Measurements from ENCODE around the gene FHOD3.

The FHOD3 gene

DNA sequence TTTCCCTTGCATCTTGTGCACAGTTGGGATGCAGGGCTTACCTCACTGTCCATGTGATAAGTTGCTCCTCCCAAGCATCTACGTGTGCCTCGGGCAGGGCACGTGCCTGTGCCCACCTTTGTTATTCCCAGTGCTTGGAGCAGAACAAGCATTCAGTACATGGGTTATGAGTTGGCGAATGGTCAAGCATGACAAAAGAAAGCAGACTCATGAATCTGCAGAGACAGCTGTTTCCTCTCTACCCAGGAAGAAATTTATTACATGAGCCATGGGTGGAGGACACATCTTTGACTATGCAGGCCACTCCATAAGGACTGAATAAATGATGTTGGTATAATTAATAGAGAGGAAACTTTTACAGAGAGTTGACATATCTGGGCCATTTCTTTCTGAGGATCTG is 403.4 kb downstream of the FHOD3 start:
- 96% methylated on average over 4 of the region's 4 CpGs for WGBS
- Histone ChIP-seq H3K36me3 (ENCODE audit: insufficient read depth, low read length) (no peaks in the 10 kb centered on the region), H3K27me3 (ENCODE audit: insufficient read depth, low read length) (no peaks in the 10 kb centered on the region), H3K9me3 (ENCODE audit: insufficient read depth, low read depth, low read length) (no peaks in the 10 kb centered on the region), H3K27ac (ENCODE audit: low read depth, low read length) (no peak overlapping the region), H3K4me3 (ENCODE audit: low read length) (no peak overlapping the region), H3K4me1 (ENCODE audit: insufficient read depth, low read length) (no peaks in the 10 kb centered on the region), H3K9ac (ENCODE audit: low read depth, low read length) (no peak overlapping the region)

DNA sequence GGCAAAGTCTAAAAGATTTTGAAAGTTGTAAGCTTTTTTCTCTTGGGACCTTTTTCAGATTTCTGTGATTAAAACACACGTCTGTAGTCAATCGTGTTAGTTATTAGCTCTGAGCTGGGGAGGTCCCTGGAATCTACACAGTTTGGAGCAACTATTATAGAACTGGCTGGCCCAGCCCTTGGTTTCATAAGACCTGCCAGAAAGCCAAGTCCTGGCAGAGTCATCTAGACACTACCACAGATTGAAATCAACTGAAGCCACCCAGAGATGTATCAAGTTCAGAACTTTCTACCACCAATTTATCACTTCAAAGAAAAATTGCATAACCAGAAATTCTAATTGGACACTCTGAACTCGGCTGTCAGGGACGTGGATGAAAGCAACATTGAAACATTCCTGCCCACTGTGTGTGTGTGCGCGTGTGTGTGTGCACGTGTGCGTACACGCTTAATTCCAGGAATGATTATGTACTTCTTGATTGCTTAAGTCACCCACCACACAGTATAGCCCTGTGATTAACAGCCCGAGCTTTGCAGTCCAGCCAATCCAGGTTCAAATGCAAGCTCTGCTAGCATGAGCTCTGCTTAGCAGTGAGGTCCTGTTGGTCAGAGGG is 405.0 kb downstream of the FHOD3 start:
- no peak overlapping the region for H3K27ac ChIP-seq (ENCODE audit: low read depth, low read length)
- H3K4me1 ChIP-seq (ENCODE audit: insufficient read depth, low read length): no peaks in the 10 kb centered on the region
- no peaks in the 10 kb centered on the region for H3K36me3 ChIP-seq (ENCODE audit: insufficient read depth, low read length)
- no peak overlapping the region for H3K9ac ChIP-seq (ENCODE audit: low read depth, low read length)
- WGBS: 95% methylated on average over 10 of the region's 10 CpGs
- H3K4me3 ChIP-seq (ENCODE audit: low read length): no peak overlapping the region
- no peaks in the 10 kb centered on the region for H3K9me3 ChIP-seq (ENCODE audit: insufficient read depth, low read depth, low read length)
- H3K27me3 ChIP-seq (ENCODE audit: insufficient read depth, low read length): no peaks in the 10 kb centered on the region

DNA sequence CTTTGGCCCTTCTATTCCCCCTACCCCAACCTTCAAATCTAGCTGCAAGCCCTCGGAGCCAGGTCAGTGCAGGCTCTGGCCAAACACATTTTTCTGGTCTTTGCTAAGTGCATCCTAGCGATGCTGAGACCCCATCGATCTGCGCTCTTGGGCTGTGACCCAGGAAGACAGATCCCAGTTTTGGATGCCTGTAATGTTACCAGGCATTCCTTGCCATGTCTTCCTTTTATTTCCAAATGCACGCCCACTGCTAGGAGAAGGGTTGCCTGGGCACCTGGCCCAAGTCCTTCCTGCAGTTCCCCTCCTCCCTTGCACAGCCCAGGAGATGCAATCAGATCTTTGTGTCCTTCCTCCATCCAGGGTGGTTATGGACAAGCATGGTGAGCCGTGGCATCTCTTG is 406.6 kb downstream of the FHOD3 start:
- Histone ChIP-seq H3K4me3 (ENCODE audit: low read length) (no peak overlapping the region), H3K9ac (ENCODE audit: low read depth, low read length) (no peak overlapping the region), H3K27ac (ENCODE audit: low read depth, low read length) (no peak overlapping the region)

DNA sequence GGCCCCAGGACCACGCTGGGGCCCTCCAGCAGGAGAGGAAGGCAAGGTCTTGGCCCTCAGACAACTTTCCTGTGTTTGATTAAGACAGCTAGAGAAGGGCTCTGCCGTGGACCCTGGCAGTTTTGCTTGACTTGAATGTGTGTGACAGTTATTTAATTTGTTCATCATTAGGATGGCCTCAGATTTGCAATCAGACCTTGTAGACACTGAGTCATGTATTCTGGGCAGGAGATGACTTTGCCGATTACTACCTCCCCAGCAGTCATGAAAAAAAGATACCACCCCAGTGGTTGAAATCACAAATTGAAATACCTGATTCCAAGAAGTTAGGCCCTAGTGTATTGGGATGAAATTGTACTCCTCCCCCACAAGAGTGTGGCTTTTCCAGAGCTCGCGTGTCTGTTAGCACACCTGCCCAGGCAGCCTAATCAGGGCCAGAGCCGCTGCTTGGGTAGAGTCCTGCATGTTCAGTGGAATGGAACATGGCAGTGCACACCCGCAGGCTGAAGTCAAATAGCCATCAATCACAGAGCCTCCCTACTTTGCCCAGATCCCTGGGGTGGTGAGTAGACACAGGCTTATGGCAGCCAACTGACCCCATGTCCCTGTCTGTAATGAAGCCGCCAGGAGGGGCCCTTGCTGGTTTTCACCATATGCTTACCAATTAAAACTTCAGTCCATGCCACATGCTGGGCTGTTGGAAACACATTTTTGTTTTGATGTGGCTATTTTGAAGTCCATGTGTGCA is 408.8 kb downstream of the FHOD3 start:
- Histone ChIP-seq H3K4me3 (ENCODE audit: low read length) (no peak overlapping the region), H3K27ac (ENCODE audit: low read depth, low read length) (no peak overlapping the region), H3K36me3 (ENCODE audit: insufficient read depth, low read length) (no peaks in the 10 kb centered on the region), H3K9ac (ENCODE audit: low read depth, low read length) (no peak overlapping the region), H3K4me1 (ENCODE audit: insufficient read depth, low read length) (no peaks in the 10 kb centered on the region), H3K27me3 (ENCODE audit: insufficient read depth, low read length) (no peaks in the 10 kb centered on the region), H3K9me3 (ENCODE audit: insufficient read depth, low read depth, low read length) (no peaks in the 10 kb centered on the region)
- 92% methylated on average over 8 of the region's 8 CpGs for WGBS

More for the DNA sequence above, 406.6 kb downstream of the FHOD3 start:
- H3K27me3 ChIP-seq (ENCODE audit: insufficient read depth, low read length): no peaks in the 10 kb centered on the region
- no peaks in the 10 kb centered on the region for H3K9me3 ChIP-seq (ENCODE audit: insufficient read depth, low read depth, low read length)
- no peaks in the 10 kb centered on the region for H3K4me1 ChIP-seq (ENCODE audit: insufficient read depth, low read length)
- H3K36me3 ChIP-seq (ENCODE audit: insufficient read depth, low read length): no peaks in the 10 kb centered on the region
- 79% methylated on average over 6 of the region's 6 CpGs for WGBS

DNA sequence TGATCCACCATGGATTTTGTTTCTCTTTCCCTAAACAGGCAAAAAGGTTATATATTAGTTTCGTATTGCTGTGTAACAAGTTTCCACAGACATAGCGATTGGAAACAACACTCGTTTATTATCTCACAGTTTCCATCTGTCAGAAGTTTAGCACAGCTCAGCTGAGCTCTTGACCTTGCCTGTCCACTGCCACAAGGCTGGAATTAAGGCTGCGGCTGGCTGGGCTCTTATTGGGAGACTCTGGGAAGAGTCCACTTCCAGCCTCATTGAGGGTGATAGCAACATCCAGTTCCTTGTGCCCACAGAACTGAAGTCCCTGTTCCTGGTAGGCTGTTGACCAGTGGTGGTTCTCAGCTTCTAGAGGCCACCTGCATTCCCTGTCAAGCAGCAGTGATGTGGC is 410.9 kb downstream of the FHOD3 start:
- 97% methylated on average over 4 of the region's 4 CpGs for whole genome bisulfite sequencing

DNA sequence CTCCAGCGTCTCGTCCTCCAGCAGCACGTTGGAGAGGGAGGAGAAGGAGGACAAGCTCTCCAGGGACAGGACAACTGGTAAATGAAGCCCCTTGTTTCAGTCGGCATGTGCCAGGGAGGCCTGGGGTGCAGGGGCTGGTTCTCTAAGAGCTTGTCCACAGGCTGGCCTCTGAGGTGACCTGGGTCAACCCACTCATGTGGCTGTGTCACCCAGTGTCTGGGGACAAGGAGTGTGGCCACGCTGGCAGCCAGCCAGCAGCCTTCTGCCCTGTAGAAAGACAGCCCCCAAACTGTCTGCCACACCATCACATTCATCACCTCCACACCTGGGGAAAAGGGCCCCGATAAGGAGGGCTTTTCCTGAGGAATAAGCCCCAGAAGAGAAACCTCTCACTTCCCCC is 411.8 kb downstream of the FHOD3 start:
- no peak overlapping the region for H3K4me3 ChIP-seq (ENCODE audit: low read length)
- H3K9ac ChIP-seq (ENCODE audit: low read depth, low read length): no peak overlapping the region
- H3K27me3 ChIP-seq (ENCODE audit: insufficient read depth, low read length): no peaks in the 10 kb centered on the region
- no peaks in the 10 kb centered on the region for H3K36me3 ChIP-seq (ENCODE audit: insufficient read depth, low read length)
- 90% methylated on average over 6 of the region's 6 CpGs for whole genome bisulfite sequencing
- no peak overlapping the region for H3K27ac ChIP-seq (ENCODE audit: low read depth, low read length)
- no peaks in the 10 kb centered on the region for H3K9me3 ChIP-seq (ENCODE audit: insufficient read depth, low read depth, low read length)
- no peaks in the 10 kb centered on the region for H3K4me1 ChIP-seq (ENCODE audit: insufficient read depth, low read length)

More for the DNA sequence above, 410.9 kb downstream of the FHOD3 start:
- Histone ChIP-seq H3K9me3 (ENCODE audit: insufficient read depth, low read depth, low read length) (no peaks in the 10 kb centered on the region), H3K4me3 (ENCODE audit: low read length) (no peak overlapping the region), H3K4me1 (ENCODE audit: insufficient read depth, low read length) (no peaks in the 10 kb centered on the region), H3K9ac (ENCODE audit: low read depth, low read length) (no peak overlapping the region), H3K36me3 (ENCODE audit: insufficient read depth, low read length) (no peaks in the 10 kb centered on the region), H3K27me3 (ENCODE audit: insufficient read depth, low read length) (no peaks in the 10 kb centered on the region), H3K27ac (ENCODE audit: low read depth, low read length) (no peak overlapping the region)

DNA sequence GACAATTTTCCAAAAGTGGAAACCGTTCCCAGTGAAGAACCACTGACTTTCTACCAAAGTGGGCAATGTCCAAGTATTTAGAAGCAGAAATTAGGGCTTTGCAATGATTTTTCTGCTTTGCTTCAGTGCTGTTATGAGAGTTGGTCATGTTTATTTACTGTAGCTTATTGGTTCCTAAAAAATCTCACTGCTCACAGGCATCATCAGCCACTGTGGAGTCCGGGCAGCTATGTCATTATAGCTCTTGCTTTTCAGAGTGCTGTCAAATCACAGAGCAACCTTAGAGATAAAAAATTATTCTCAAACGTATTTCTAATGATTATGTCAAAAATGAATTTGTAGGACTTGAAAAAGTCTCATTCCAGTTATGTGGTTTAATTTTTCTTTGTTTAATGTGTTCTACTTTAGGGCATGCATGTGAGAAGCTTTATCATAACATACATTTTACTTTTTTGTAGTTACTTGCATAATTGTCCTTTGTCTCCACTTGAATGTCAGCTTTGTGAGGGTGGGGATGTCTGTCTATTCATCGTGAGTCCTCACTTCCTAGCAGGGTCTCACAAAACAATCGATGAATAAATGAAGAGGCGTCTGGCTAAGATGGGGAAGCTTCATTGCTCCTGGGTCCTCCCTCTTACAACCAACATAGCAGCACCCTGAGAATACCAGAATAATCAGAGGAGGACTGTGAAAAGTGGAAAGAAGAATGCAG is 413.7 kb downstream of the FHOD3 start:
- Histone ChIP-seq H3K9me3 (ENCODE audit: insufficient read depth, low read depth, low read length) (no peaks in the 10 kb centered on the region), H3K27ac (ENCODE audit: low read depth, low read length) (no peak overlapping the region), H3K36me3 (ENCODE audit: insufficient read depth, low read length) (no peaks in the 10 kb centered on the region), H3K4me1 (ENCODE audit: insufficient read depth, low read length) (no peaks in the 10 kb centered on the region), H3K9ac (ENCODE audit: low read depth, low read length) (no peak overlapping the region), H3K4me3 (ENCODE audit: low read length) (no peak overlapping the region), H3K27me3 (ENCODE audit: insufficient read depth, low read length) (no peaks in the 10 kb centered on the region)
- 82% methylated on average over 6 of the region's 6 CpGs for WGBS

DNA sequence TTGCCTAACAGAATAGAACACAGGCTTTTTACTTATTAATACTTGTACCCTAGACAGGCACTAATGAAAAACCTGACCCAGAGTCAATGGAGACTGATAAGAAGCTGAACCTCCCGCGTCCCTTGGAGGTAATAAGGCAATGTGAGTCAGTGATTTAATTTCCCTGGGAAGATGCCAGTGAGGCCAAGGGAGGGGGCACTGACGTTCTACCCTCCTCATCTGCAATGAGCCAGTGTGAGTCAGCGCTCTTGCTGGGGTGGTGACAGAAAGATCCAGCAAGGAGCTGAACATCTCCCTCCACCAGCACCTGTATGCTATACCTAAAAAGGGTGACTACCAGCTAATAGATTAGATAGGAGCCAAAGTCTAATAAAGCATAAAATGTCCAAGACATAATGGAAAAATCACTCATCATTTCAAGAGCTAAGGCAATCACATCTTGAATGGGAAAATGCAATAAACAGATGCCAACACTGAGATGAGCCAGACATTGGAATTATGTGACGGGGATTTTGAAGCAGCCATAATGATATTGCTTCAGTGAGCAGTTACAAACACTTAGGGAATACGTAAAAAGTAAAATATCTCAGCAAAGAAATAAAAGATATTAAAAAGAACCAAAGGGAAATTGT is 414.4 kb downstream of the FHOD3 start:
- no peaks in the 10 kb centered on the region for H3K36me3 ChIP-seq (ENCODE audit: insufficient read depth, low read length)
- no peak overlapping the region for H3K9ac ChIP-seq (ENCODE audit: low read depth, low read length)
- no peaks in the 10 kb centered on the region for H3K9me3 ChIP-seq (ENCODE audit: insufficient read depth, low read depth, low read length)
- H3K27me3 ChIP-seq (ENCODE audit: insufficient read depth, low read length): no peaks in the 10 kb centered on the region
- no peak overlapping the region for H3K27ac ChIP-seq (ENCODE audit: low read depth, low read length)
- WGBS: 76% methylated on average over 5 of the region's 6 CpGs
- no peaks in the 10 kb centered on the region for H3K4me1 ChIP-seq (ENCODE audit: insufficient read depth, low read length)
- H3K4me3 ChIP-seq (ENCODE audit: low read length): no peak overlapping the region

DNA sequence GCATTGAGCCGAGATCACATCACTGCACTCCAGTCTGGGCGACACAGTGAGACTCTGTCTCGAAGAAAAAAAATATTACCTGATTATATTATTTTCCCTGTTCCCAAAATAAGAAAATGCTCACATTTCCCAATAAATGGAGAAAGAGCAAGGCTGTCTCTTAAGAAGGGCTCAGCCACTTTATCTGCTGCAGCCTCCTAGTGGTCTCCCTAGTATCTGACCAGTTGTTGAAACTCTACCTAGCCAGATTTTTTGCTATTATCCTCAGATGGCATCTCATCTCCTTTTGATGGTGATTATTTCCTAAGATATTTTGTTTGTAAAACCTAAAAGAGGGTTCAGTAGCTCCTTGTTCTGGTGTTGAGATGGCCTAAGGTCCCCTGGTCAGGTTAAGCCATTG is 417.0 kb downstream of the FHOD3 start:
- Histone ChIP-seq H3K27ac (ENCODE audit: low read depth, low read length) (no peak overlapping the region), H3K27me3 (ENCODE audit: insufficient read depth, low read length) (no peaks in the 10 kb centered on the region), H3K9me3 (ENCODE audit: insufficient read depth, low read depth, low read length) (no peaks in the 10 kb centered on the region), H3K36me3 (ENCODE audit: insufficient read depth, low read length) (no peaks in the 10 kb centered on the region), H3K4me1 (ENCODE audit: insufficient read depth, low read length) (no peaks in the 10 kb centered on the region), H3K4me3 (ENCODE audit: low read length) (no peak overlapping the region), H3K9ac (ENCODE audit: low read depth, low read length) (no peak overlapping the region)
- WGBS: 98% methylated on average over 3 of the region's 3 CpGs

DNA sequence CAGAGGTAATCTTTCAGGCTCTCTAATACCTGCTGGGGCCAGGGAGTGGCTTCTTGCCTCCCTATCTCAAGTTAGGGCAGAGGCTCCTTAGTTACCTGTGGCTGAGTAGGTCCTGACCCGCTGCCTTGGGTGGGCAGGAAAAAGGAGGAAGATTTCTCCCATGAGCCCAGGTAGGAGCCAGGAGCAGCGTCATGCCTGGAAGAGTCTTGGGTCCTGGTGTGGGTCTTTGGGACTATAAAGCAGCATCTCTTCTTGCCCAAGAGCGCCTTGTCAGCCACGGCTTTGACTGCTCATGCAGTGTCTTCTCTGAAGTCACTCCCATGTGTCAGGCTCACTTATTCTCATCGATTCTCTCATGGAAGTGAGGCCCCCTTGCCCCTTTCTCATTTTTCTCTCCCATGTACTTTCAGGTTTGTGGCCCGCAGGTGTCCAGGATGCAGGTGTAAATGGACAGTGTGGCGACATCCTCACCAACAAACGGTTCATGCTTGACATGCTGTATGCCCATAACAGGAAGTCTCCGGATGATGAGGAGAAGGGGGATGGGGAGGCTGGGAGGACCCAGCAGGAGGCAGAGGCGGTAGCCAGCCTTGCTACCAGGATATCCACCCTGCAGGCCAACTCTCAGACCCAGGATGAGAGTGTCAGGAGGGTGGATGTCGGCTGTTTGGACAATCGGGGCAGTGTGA is 420.1 kb downstream of the FHOD3 start:
- Histone ChIP-seq H3K4me1 (ENCODE audit: insufficient read depth, low read length) (no peaks in the 10 kb centered on the region), H3K4me3 (ENCODE audit: low read length) (no peak overlapping the region), H3K9ac (ENCODE audit: low read depth, low read length) (no peak overlapping the region), H3K9me3 (ENCODE audit: insufficient read depth, low read depth, low read length) (no peaks in the 10 kb centered on the region), H3K27me3 (ENCODE audit: insufficient read depth, low read length) (no peaks in the 10 kb centered on the region), H3K36me3 (ENCODE audit: insufficient read depth, low read length) (no peaks in the 10 kb centered on the region), H3K27ac (ENCODE audit: low read depth, low read length) (no peak overlapping the region)
- WGBS: 90% methylated on average over 12 of the region's 12 CpGs

Measured in HUES64 (cell line).